HG02759 (cell line): ENCODE data around the gene MTLN.
A peak's percentile ranks its signal among the peaks of the same experiment; 100 is the strongest.
"Not testable (repeated sequence)": the region's sequence is repeated elsewhere in the genome, so short reads cannot be mapped to it uniquely, and the experiment has no call there.

Experiments used
- ATAC-seq: cut with Tn5 transposase; IDR thresholded peaks from one replicate; pipeline ENCODE4 v1.9.1; 2021; ENCODE audit warnings: mild to moderate bottlenecking, moderate library complexity; ENCODE audit not compliant: unreplicated experiment

MTLN gene

GRCh38 chr2:110204408-110205385 lies 7.7 kb downstream of the MTLN start, which contains the start of gene NPHP1:
Gene NPHP1, minus strand, starts transcription at chr2:110205013. Its CDS starts 45 bp downstream, at chr2:110204968.
- ATAC-seq, result peak; percentile 98

GRCh38 chr2:110198016-110198415 lies 14.3 kb downstream of the MTLN start:
- no peak for ATAC-seq

GRCh38 chr2:110197452-110197851 lies 14.9 kb downstream of the MTLN start:
- ATAC-seq, result no peak

GRCh38 chr2:110190169-110190568 lies 22.2 kb downstream of the MTLN start:
- ATAC-seq, result not testable (repeated sequence)

- ATAC-seq, result no peak
These were observed 29.9 kb downstream of the MTLN start for GRCh38 chr2:110182449-110182848.

GRCh38 chr2:110180036-110180435 lies 32.3 kb downstream of the MTLN start:
- no peak for ATAC-seq

GRCh38 chr2:110173523-110173922 lies 38.8 kb downstream of the MTLN start:
- no peak for ATAC-seq

- no peak for ATAC-seq
These were observed 39.8 kb downstream of the MTLN start for GRCh38 chr2:110172506-110172905.

- ATAC-seq, result no peak
These were observed 42.2 kb downstream of the MTLN start for GRCh38 chr2:110170102-110170501.

GRCh38 chr2:110167326-110168000 lies 44.9 kb downstream of the MTLN start:
- no peak for ATAC-seq

- ATAC-seq, result no peak
These were observed 46.1 kb downstream of the MTLN start for GRCh38 chr2:110166266-110166665.
